NCI-H187 (cell line): ENCODE results near the gene RDH8.

Source experiments
- DNase-seq, 2 experiments: peaks; one replicate each; lab custom pipeline; 2025; lab: John Stamatoyannopoulos, UW

The RDH8 gene, protein sequence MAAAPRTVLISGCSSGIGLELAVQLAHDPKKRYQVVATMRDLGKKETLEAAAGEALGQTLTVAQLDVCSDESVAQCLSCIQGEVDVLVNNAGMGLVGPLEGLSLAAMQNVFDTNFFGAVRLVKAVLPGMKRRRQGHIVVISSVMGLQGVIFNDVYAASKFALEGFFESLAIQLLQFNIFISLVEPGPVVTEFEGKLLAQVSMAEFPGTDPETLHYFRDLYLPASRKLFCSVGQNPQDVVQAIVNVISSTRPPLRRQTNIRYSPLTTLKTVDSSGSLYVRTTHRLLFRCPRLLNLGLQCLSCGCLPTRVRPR

DNA sequence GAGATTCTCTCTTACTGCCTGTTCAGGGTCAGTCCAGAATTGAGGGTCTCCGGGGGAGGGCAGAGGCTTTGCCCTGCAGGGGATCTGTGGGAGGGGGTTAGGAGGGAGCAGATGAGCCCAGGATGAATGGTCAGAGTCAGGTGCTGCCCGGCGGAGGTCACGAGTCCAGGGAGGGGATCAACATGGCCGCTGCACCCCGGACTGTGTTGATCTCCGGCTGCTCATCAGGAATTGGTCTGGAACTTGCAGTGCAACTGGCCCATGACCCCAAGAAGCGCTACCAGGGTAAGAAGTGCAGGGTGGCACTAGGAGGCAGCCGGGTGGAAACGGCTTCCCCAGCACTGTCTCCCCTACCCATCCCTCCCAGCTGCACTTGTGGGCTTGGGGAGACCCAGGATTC, at the start of gene RDH8:
Gene RDH8, plus strand, starts transcription at position 168 of the 400 bp plus-strand sequence. Its CDS starts 15 bp downstream, at position 183.
- no peak for DNase-seq

DNA sequence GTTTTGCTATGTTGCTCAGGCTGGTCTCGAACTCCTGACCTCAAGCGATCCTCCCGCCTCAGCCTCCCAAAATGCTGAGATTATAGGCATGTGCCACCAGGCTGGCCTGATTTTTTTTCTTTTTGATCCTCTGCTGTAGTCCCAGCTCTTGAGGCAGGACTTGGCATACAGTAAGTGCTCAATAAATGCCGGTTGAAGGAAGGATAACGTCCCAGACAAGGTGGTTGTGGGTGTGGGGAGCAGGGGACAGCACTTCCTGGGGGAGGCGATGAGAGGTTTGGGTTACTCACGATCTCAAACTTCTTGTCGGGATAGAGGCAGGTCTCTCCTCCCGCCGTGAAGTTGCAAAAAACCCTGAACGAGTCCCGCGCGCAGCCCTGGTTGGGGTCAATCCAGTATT, 47.3 kb upstream of the RDH8 start:
- DNase-seq = no peak

DNA sequence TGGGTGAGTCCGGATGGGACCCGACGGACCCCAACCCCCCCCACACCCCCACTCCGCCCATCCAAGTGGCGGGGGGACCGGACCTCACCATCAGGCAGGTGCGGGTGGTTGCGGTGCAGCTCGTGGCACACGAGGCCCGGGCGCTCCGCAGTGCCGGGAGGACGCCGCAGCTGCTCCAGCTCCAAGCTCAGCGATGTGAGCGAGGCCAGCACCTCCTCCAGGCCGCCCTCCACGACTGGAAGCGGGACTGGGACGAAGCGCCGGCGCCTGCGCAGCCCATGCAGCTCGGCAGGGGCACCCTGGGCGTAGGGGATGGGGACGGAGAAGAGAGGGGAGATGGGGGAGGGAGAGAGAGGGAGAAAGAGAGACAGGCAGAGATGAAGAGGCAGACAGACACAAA, 46.8 kb upstream of the RDH8 start:
- no peak for DNase-seq

DNA sequence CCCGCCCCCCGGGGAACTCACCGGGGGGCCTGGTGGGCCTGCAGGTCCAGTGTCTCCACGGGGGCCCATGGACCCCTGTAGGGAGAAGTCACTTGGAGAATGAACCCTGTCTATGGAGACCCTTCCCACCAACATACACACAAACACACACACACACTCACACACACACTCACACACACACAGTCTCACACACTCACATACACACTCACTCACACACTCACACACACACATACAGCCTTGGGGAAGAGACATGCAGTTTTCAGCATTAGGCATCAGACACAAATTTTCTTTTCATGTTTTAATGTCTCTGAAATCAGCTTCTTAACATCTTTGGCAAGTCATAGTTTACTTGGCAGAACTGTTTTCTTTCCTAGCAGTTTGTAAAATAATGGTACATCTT, 46.0 kb upstream of the RDH8 start:
- no peak for DNase-seq

DNA sequence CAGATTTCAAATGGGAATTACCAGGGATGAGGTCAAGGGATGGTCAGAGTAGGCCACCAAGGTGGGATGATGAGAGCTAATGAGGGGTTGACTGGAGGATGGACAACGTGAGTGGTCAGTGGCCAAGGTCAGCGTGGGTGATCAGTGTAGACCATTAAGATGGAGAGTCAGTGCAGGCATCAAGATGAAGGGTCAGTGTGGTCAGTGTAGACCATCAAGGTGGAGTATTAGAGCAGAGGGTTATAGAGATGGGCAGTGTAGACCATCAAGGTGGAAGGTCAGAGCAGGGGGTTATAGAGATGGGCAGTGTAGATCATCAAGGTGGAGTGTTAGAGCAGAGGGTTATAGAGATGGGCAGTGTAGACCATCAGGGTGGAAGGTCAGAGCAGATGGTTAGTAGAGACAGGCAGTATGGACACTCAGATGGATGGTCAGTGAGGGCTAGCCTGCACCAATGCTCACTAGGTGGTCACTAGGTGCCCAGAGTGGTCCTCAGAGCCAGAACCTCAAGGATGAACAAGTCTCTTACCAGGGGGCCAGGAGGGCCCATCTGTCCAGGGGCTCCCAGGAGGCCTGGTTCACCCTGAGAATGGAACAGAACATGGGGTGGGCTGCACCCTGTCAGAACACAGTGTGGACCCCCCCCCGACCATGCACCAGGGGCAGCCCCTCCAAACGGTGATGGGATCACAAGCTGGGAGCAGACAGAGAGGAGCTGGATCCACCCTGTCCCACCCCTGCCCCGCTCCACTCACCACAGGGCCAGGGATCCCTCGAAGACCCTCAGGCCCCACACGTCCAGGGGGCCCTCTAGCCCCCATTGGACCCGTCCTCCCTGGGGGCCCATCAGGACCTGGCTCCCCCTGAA, 44.2 kb upstream of the RDH8 start:
- no peak for DNase-seq

DNA sequence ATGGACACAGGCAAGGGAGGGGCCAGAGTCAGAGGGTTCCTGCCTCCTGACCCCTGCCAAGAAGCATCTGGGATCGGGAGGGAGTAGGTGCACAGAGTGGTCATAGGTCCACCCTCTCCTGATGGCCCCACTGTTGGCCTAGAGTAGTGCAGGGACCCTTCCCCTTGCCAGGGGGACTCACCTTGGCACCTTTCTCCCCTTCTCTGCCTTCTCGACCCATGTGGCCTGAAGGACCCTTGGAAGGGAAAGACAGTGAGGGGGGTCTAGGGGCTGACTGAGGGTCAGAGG, 43.7 kb upstream of the RDH8 start:
- no peak for DNase-seq

DNA sequence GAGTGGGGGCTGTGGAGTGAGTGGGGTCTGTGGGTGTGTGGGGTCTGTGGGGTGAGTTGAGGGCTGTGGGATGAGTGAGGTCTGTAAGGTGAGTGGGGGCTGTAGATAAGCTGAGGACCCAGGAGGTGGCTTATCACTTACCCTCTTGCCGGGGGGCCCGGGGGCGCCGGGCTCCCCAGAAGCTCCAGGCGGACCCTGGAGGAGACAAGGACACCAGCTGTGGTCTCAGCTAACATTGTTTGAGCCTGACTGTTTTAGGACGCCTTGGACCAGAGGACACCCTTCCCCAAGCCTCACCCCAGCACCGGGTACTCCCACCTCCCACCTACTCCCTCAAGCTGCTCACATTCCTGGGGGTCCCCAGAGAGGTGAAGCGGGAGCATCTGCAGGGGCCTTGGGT, 42.8 kb upstream of the RDH8 start:
- DNase-seq = no peak

DNA sequence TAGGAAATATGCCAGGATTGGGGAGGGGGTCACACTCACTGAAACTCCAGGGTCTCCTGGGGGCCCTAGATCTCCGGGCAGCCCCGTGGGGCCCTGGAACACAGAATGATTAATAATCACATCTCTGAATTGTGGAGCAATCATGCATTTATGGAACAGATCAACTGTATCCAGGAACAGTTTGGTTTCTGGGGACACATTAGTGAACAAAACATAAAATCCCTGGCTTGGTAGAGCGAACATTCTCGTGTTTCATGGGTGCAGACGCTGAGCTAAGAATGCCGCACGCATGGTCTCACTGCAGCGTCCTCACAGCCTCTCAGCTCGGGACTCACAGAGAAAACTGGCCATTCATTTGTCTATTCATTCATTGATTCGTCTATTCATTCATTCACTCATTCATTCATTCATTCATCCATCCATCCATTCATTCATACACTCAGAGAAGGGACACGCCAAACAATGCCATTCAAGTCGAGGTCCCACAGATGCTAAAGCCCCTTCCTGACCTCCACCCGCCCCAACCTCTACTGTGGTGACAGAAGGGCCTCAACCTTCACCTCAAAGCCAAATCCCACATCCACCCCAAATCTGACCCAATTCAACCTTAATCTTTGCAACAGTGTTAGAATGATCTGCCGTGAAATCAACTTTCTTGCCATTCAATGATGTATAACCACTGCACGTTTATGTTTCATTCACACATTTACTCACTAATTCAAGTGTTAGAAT, 42.0 kb upstream of the RDH8 start:
- DNase-seq = no peak

DNA sequence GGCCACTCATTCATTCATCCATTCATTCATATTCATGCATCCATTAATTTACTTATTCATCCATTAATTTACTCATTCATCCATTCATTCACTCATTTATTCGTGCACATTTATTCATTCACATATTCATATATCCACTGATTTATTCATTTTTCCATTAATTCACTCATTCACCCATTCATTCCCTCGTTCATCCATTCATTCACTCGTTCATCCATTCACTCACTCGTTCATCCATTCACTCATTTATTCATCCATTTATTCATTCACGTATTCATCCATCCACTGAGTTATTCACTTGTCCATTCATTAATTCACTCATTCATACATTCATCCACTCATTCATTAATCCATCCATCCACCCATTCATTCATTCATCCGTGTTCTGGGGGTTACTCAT, 41.2 kb upstream of the RDH8 start:
- DNase-seq = no peak

DNA sequence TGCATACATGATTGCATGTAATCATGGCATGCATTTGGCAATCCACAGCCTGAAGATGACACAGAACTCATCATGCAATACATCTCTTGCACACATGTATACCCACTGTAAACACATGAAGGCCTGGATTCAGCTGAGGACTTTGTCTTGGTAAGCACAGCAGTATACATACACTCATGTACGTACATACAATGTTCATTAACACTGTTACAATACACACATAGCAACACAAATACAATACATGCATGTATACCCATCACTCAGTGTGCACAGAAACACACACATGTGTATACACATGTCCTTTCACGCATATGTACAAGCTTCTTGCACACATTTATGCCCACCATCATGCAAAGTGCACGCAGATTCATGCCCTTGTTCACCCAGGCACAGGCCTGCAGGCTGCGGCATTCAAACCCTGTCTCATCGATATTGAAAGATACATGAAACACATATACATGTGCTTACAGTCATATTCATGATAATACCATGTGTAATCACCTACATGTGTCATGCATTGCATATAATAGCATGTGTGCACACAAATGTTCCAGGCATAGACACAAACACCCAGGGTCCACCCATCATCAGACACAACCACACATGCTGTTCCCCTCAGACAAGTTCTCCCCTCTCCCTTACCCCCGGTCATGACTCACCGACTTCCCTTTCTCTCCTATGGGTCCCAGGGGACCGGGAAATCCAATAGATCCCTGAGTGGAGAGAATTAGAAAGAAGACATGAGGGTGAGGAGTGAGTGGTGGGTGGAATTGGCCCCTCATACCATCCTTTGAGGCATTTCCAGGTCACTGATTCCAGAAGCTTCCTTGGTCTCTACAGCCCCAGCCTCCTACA, 31.6 kb upstream of the RDH8 start:
- DNase-seq = no peak

DNA sequence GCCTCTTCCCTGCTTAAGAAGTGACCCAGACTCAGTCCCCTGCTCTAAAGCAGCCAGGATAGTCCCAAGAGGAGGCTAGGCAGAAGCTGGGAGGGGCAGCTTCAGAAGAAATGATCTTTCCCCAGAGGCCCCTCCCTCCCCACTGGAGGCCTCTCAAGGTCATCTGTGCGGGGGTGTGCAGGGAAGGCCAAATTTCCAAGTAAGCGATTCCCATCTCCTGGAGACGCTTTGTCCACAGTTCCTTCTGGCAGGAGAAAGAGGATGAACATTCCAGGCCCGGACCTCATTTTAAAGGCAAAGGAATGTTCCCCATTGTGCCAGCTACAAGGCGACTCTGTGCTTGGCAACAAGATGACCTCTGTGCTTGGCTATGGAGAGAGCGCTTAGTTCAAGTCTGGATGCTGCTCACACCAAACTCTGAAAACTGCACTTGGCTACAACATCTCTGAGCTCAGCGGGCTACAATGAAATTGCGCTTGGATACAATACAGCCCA, 26.4 kb upstream of the RDH8 start:
- DNase-seq = no peak

DNA sequence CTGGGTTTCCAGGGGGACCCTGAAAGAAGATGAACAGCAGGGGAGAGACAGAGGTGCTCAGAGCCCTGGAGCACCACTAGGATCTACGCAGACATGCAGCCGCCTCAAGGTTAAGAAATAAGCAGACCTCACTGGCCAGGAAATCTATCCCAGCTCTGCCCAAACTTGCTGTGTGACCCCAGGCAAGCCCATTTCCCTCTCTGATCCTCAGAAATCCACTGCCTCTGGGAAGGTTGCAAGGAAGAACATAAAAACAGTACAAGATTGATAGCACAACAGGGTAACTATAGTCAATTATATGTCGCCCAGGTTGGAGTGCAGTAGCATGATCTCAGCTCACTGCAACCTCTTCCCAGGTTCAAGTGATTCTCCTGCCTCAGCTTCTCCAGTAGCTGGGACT, 23.8 kb upstream of the RDH8 start:
- DNase-seq = no peak

DNA sequence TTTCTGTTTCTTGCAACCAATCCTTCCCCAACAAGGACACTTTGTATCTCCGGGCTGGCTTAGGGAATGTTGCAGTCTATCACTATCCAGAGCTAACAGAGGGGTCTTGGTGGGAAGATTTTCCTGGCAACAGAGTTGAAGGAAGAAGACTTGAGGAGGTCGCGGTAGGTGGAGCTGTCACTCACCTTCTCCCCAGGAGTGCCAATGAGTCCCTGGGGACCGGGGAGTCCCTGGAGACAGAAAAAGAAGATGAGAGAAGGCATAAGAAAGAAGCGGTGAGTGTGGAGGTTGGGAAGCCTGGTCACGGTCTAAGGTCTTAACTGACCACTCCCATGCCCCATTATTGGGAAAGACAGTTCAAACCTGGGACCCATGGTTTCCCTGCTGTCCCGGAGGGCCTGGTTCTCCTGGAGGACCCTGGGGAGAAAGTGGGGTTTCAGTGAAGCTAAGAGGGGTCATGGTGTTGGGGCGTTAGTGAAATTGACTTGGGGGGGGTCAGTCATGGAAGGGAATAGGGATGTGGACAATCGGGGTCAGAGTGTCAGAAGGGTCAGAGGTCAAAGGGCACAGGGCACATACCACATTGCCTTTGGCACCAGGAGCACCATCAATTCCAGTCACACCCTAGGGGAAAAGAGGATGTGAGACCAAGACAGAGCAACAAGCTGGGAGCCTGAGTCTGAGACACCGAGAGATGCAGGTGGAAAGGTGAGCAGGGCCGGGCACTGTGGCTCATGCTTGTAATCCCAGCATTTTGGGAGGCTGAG, 21.7 kb upstream of the RDH8 start:
- no peak for DNase-seq

DNA sequence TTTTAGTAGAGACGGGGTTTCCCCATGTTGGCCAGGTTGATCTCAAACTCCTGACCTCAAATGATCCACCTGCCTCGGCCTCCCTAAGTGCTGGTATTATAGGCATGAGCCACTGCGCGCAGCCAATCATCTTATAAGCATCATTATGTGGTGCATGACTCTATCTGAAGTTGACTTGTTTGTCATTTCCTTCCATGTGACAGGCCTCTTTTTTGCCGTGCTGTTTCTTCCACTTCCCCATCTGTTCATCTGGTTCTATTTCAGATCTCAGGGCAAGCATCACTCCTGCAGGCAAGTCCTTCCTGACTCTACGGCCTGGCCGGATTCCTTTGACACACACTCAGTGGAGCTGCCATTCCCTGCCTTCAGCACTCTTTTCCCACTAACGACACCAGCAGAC, 18.2 kb upstream of the RDH8 start:
- no peak for DNase-seq

DNA sequence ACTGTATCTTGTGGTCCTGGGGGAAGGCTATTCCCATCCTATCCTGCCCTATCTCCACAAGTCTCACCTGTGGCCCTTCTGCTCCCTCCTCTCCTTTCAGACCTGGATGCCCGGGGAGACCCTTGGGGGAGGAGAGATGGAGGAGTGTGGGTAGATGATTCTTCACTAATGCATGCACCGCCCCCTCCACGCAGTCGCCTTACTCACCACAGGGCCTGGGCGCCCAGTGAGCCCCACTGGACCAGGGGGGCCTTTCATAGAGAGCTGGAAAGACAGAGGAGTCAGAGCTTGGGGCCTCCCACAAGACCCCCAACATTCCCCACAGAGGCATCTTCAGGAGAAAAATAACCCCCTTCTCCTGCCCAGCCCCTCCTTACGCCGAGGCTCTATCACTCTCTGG, 17.3 kb upstream of the RDH8 start:
- DNase-seq = no peak

DNA sequence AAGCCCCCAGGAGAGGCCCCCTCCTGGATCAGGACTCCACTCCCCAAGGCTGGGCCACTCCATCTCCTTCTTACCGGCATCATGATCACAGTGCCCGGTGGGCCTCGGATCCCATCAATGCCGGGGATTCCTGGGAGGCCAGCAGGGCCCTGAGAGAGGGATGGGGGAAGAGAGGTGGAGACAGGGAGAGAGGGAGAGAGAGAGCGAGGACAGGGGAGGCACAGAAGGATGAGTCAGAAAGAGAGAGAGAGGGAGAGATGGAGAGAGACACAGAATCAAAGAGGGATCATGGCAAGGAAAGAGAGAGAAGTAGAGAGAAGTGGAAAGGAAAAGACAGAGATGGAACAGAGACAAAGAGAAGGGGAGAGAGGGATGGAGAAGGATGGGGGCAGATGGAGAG, 16.7 kb upstream of the RDH8 start:
- no peak for DNase-seq

DNA sequence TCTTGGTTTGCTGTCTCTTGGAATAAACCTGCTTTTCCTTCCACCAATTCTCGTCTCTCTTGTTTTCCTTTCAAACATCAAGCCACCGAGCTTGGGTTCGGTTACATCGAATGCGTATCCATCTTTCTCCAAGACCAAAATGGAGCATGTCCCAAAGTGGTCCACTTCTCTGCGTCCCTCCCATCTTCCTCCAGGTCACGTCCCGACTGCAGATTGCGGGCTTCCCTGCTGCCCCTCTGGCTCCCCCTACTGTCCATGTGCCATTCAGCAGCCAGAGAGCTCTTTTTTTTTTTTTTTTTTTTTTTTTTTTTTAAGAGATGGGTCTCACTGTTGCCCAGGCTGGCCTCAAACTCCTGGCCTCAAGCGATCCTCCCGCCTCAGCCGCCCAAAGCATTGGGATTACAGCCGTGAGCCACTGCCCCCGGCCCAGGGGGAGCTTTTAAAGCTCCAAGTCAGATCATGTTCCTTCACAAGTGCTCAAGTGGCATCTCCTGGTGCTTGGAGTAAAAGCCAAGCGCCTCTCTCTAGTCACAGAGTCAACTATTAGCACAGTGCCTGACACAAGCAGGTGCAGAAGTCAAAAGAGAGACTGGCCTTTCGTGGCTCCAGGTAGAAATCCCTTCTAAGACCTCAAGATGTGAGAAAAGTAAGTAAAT, 13.0 kb upstream of the RDH8 start:
- peak in 1 of 2 experiments; percentile 2 for DNase-seq

DNA sequence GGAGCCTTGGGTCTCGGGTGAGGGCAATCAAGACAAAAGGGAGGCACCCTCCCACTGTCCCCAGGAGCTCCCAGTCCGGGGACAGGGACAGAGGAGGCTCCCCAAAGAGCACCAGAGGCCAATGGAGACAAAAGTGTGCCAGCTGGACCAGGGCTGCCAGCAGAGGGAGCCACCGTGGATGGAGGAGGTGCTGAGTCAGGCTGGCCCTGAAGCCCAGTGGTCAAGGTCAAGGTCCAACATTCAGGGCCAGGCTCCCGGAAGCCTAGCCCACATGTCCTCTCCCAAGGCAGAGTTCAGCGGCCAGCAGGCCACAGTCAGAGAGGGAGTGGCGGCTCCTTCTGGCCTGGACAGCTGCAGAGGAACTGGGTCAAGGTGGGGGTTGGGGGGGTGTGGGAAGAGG, 11.4 kb upstream of the RDH8 start:
- DNase-seq = no peak

DNA sequence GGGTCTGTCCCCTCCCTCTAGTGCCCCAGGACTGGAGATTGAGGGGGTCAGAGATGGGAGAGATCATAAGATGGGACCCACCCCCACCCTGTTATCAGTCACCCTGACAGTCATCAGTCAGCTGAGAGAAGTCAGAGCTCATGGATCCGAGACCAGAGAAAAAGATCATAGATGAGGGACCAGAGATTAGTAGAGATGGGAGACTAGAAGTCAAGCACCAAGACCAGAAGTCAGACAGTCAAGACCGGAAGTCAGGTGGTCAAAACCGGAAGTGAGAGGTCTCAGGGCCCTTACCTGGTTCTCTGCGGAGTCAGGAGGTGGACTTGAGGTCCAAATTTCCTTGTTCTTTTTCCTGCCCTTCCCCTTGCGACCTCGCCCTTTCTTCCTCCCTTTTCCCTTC, 10.0 kb upstream of the RDH8 start:
- DNase-seq = no peak

DNA sequence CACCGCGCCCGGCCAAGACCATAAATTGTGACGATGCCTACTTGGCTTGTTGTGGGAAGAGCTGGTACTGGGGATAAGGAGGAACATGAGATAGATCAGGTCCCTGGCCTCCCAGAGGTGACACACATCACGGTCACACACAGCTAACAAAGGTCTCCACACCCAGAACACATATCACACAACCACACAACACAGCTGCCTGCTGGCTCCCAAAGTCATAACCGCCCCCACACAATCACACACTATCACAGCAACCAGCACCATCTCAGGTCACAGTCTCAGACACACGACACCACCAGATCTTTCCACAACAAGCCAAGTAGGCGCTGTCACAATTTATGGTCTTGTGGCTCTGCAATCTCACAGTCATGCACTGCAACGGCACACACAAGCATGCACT, 8.7 kb upstream of the RDH8 start:
- DNase-seq = no peak
